ENCODE data around the gene TRPM3. TPM values are rescaled to one million over a fixed set of nuclear protein-coding genes. Genes with fewer than 3 reads are reported as not detected.

Gene TRPM3
- total RNA-seq, 1 experiment from 2014 or later: not detected

- ATAC-seq: no peak
- Histone ChIP-seq H4K20me1 (ENCODE audit: low read length) (no peaks in the 10 kb centered on the region), H3K79me2 (ENCODE audit: low read length) (no peaks in the 10 kb centered on the region), H2AFZ (ENCODE audit: low read length) (no peak overlapping the region), H3K4me2 (ENCODE audit: low read length) (no peak overlapping the region), H3K9me2 (replicated peaks; ENCODE audit: low read length) (no peaks in the 10 kb centered on the region), H3F3A (ENCODE audit: low read length, unreplicated experiment) (no peaks in the 10 kb centered on the region), H3K9ac (ENCODE audit: low read length) (no peak overlapping the region), H3K27me3 (ENCODE audit: low read length) (no peaks in the 10 kb centered on the region; the same call in 1 of the 2 replicates), H3K36me3 (ENCODE audit: low read depth, low read length) (no peaks in the 10 kb centered on the region), H3K4me1 (ENCODE audit: insufficient read depth, low read length) (no peaks in the 10 kb centered on the region), H3K27ac (ENCODE audit: low read length) (no peak overlapping the region), H3K9me3 (ENCODE audit: low read length) (no peaks in the 10 kb centered on the region), H3K4me3 (ENCODE audit: low read length) (no peak overlapping the region)
- BruUV-seq (replicated peaks): no TSS peak
- DNase-seq: no peak
- TF ChIP-seq EZH2phosphoT487 (IDR thresholded peaks at IDR 0.05; ENCODE audit: borderline replicate concordance, low read length): no peak
- no peak for TF ChIP-seq EZH2 (IDR thresholded peaks at IDR 0.05; ENCODE audit: low read length, unreplicated experiment)
- no peak for TF ChIP-seq CTCF (conservative IDR thresholded peaks at IDR 0.05; ENCODE audit: low read depth, low read length)
- ChIA-PET CTCF (no interaction called here), POLR2A (ENCODE audit: unreplicated experiment) (no interaction called here)
- intact Hi-C loops (cut with micrococcal nuclease): no loop called here
Measured at GRCh38 chr9:70881333-70881732, 240.1 kb downstream of the TRPM3 start.

GRCh38 chr9:70880535-70880934 lies 240.9 kb downstream of the TRPM3 start:
- H2AFZ ChIP-seq (ENCODE audit: low read length): no peak overlapping the region
- H3F3A ChIP-seq (ENCODE audit: low read length, unreplicated experiment): no peaks in the 10 kb centered on the region
- no peaks in the 10 kb centered on the region for H3K9me2 ChIP-seq (replicated peaks; ENCODE audit: low read length)
- TF ChIP-seq EZH2phosphoT487 (IDR thresholded peaks at IDR 0.05; ENCODE audit: borderline replicate concordance, low read length) (no peak), EZH2 (IDR thresholded peaks at IDR 0.05; ENCODE audit: low read length, unreplicated experiment) (no peak)
- POLR2A ChIA-PET (ENCODE audit: unreplicated experiment): no interaction called here
- no peaks in the 10 kb centered on the region for H3K9me3 ChIP-seq (ENCODE audit: low read length)
- no peak overlapping the region for H3K27ac ChIP-seq (ENCODE audit: low read length)
- no peaks in the 10 kb centered on the region for H3K36me3 ChIP-seq (ENCODE audit: low read depth, low read length)
- H3K79me2 ChIP-seq (ENCODE audit: low read length): no peaks in the 10 kb centered on the region
- no peak overlapping the region for H3K9ac ChIP-seq (ENCODE audit: low read length)
- BruUV-seq (replicated peaks): no TSS peak
- no peak overlapping the region for H3K4me3 ChIP-seq (ENCODE audit: low read length)
- no peak overlapping the region for H3K4me2 ChIP-seq (ENCODE audit: low read length)
- H4K20me1 ChIP-seq (ENCODE audit: low read length): no peaks in the 10 kb centered on the region
- no peaks in the 10 kb centered on the region; the same call in 1 of the 2 replicates for H3K27me3 ChIP-seq (ENCODE audit: low read length)
- CTCF ChIA-PET: no interaction called here
- no peak for DNase-seq
- no peak for ATAC-seq
- intact Hi-C loops (cut with micrococcal nuclease): no loop called here
- no peaks in the 10 kb centered on the region for H3K4me1 ChIP-seq (ENCODE audit: insufficient read depth, low read length)

- BruUV-seq (replicated peaks): no TSS peak
- no peaks in the 10 kb centered on the region for H3K36me3 ChIP-seq (ENCODE audit: low read depth, low read length)
- no peak overlapping the region for H3K4me2 ChIP-seq (ENCODE audit: low read length)
- intact Hi-C loops (cut with micrococcal nuclease): no loop called here
- TF ChIP-seq EZH2 (IDR thresholded peaks at IDR 0.05; ENCODE audit: low read length, unreplicated experiment) (no peak), EZH2phosphoT487 (IDR thresholded peaks at IDR 0.05; ENCODE audit: borderline replicate concordance, low read length) (no peak), CTCF (conservative IDR thresholded peaks at IDR 0.05; ENCODE audit: low read depth, low read length) (no peak)
- no peaks in the 10 kb centered on the region for H3K27me3 ChIP-seq (ENCODE audit: low read length)
- CTCF ChIA-PET: no interaction called here
- H2AFZ ChIP-seq (ENCODE audit: low read length): no peak overlapping the region
- ATAC-seq (no peak), DNase-seq (no peak)
- no peak overlapping the region for H3K27ac ChIP-seq (ENCODE audit: low read length)
- H3K9ac ChIP-seq (ENCODE audit: low read length): no peak overlapping the region
- no peaks in the 10 kb centered on the region for H3K4me1 ChIP-seq (ENCODE audit: insufficient read depth, low read length)
- H3F3A ChIP-seq (ENCODE audit: low read length, unreplicated experiment): no peaks in the 10 kb centered on the region
- no peak overlapping the region for H3K4me3 ChIP-seq (ENCODE audit: low read length)
- H3K79me2 ChIP-seq (ENCODE audit: low read length): no peaks in the 10 kb centered on the region
- H3K9me3 ChIP-seq (ENCODE audit: low read length): no peaks in the 10 kb centered on the region
- no peaks in the 10 kb centered on the region for H3K9me2 ChIP-seq (replicated peaks; ENCODE audit: low read length)
- H4K20me1 ChIP-seq (ENCODE audit: low read length): no peaks in the 10 kb centered on the region
- POLR2A ChIA-PET (ENCODE audit: unreplicated experiment): no interaction called here
Measured at GRCh38 chr9:70878576-70878975, 242.8 kb downstream of the TRPM3 start.

All from PC-3 (cell line).